ENCODE results near the gene RASAL1. TPM values are rescaled to one million over a fixed set of nuclear protein-coding genes. Genes with fewer than 3 reads are reported as not detected.

The RASAL1 gene
- polyA plus RNA-seq, 3 donors = not detected

- Histone ChIP-seq H3K9me3 (replicated peaks in 1 of 2; ENCODE audit: control insufficient read depth in 1 of 2, insufficient read depth in 1 of 2, low read length in 2 of 2) (no peaks in the 10 kb centered on the region), H3K27ac (ENCODE audit: low read depth in 1 of 2, low read length in 2 of 2) (no peak overlapping the region), H3K4me1 (ENCODE audit: control insufficient read depth in 1 of 2, insufficient read depth in 2 of 2, low read length in 2 of 2) (no peaks in the 10 kb centered on the region), H3K27me3 (ENCODE audit: control insufficient read depth in 2 of 2, insufficient read depth in 2 of 2, low read length in 2 of 2) (no peaks in the 10 kb centered on the region), H3K36me3 (replicated peaks in 1 of 2; ENCODE audit: control insufficient read depth in 1 of 2, insufficient read depth in 2 of 2, low read length in 2 of 2) (no peaks in the 10 kb centered on the region), H2AFZ (ENCODE audit: insufficient read depth, low read depth, low read length, poor library complexity, severe bottlenecking) (no peak overlapping the region), H3K9ac (ENCODE audit: insufficient read depth, low read length, poor library complexity, severe bottlenecking) (no peak overlapping the region), H3K4me2 (replicated peaks; ENCODE audit: extremely low read depth, low read length, poor library complexity, severe bottlenecking) (no peak overlapping the region), H3K4me3 (replicated peaks in 1 of 3; ENCODE audit: low read depth in 2 of 3, low read length in 3 of 3) (no peak overlapping the region), H3K79me2 (ENCODE audit: insufficient read depth, low read length) (no peaks in the 10 kb centered on the region), H4K20me1 (ENCODE audit: insufficient read depth, low read length) (no peaks in the 10 kb centered on the region)
- H3K9me3 Mint-ChIP-seq = peaks cover 0 to 2% (median 0%) of the 10 kb centered on the region in 7 donors
- no peak overlapping the region for H3K27ac Mint-ChIP-seq
- H3K36me3 Mint-ChIP-seq = no peaks in the 10 kb centered on the region
- intact Hi-C loops (cut with micrococcal nuclease) = no loop called here
- no peaks in the 10 kb centered on the region for H3K4me1 Mint-ChIP-seq
- no peak for DNase-seq
- no peak for TF ChIP-seq CTCF (IDR thresholded peaks at IDR 0.05)
- 87% methylated on average over 36 of the region's 39 CpGs for WGBS (ENCODE audit: insufficient coverage)
- peak overlapping the region in 1 of 2 donors; percentile 16 for H3K4me3 Mint-ChIP-seq
- H3K27me3 Mint-ChIP-seq (ENCODE audit: low read depth in 3 of 3) = peaks cover 1 to 12% (median 9%) of the 10 kb centered on the region in 3 donors
These were observed 23.3 kb downstream of the RASAL1 start for GRCh38 chr12:113112043-113112899.

- WGBS (ENCODE audit: insufficient coverage) = 100% methylated on average over 1 of the region's 3 CpGs
- intact Hi-C loops (cut with micrococcal nuclease) = no loop called here
These were observed 24.3 kb downstream of the RASAL1 start for GRCh38 chr12:113111247-113111646.

More at GRCh38 chr12:113111247-113111646, 24.3 kb downstream of the RASAL1 start:
- Histone ChIP-seq H4K20me1 (ENCODE audit: insufficient read depth, low read length) (no peaks in the 10 kb centered on the region), H3K9ac (ENCODE audit: insufficient read depth, low read length, poor library complexity, severe bottlenecking) (no peak overlapping the region), H2AFZ (ENCODE audit: insufficient read depth, low read depth, low read length, poor library complexity, severe bottlenecking) (no peak overlapping the region), H3K9me3 (replicated peaks in 1 of 2; ENCODE audit: control insufficient read depth in 1 of 2, insufficient read depth in 1 of 2, low read length in 2 of 2) (no peaks in the 10 kb centered on the region), H3K4me3 (replicated peaks in 1 of 3; ENCODE audit: low read depth in 2 of 3, low read length in 3 of 3) (no peak overlapping the region), H3K36me3 (replicated peaks in 1 of 2; ENCODE audit: control insufficient read depth in 1 of 2, insufficient read depth in 2 of 2, low read length in 2 of 2) (no peaks in the 10 kb centered on the region), H3K27me3 (ENCODE audit: control insufficient read depth in 2 of 2, insufficient read depth in 2 of 2, low read length in 2 of 2) (no peaks in the 10 kb centered on the region), H3K27ac (ENCODE audit: low read depth in 1 of 2, low read length in 2 of 2) (no peak overlapping the region), H3K4me1 (ENCODE audit: control insufficient read depth in 1 of 2, insufficient read depth in 2 of 2, low read length in 2 of 2) (no peaks in the 10 kb centered on the region), H3K79me2 (ENCODE audit: insufficient read depth, low read length) (no peaks in the 10 kb centered on the region), H3K4me2 (replicated peaks; ENCODE audit: extremely low read depth, low read length, poor library complexity, severe bottlenecking) (no peak overlapping the region)
- Mint-ChIP-seq H3K27ac (no peak overlapping the region), H3K9me3 (peaks cover 0 to 5% (median 0%) of the 10 kb centered on the region in 7 donors), H3K36me3 (no peaks in the 10 kb centered on the region), H3K27me3 (ENCODE audit: low read depth in 3 of 3) (peaks cover 1 to 12% (median 9%) of the 10 kb centered on the region in 3 donors), H3K4me1 (no peaks in the 10 kb centered on the region), H3K4me3 (no peak overlapping the region)
- no peak for TF ChIP-seq CTCF (IDR thresholded peaks at IDR 0.05)
- DNase-seq = no peak
